ENCODE data around the gene SH3RF3.

The SH3RF3 gene

DNA sequence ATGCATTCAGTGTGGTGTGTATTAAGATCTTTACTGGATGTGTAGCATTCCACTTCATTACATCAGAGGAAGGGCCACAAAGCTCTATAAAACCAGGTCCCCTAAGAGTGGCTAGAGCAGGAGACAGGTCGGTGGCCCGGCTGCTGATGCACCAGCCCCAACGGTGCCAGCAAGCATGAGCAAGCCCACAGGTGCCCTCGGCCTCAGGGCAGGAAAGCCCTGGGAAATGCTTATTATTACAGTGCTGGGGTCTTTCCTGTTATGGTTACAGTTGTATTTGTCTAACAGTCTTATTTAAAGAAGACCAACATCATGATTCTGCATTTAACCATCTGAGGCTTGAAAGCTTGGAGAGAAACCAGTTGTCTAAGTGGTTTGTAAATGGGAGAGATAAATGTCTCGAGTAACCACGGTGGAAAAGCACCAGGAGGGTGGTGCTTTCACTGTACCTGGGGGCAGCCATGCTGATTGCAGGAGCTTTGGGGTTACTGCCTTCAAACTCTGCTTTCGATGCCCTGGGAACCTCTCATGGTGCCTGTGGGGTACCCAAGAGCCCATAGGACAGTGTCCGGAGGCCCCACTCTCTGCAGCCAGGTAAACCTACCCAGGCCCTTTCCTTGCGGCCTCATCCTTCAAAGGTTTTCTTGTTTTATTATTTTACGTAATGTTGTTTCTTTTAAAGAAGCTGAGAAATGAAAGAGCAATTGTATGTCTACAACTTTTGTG, 133.1 kb downstream of the SH3RF3 start:
- Histone ChIP-seq H3K36me3 (ENCODE audit: control insufficient read depth, insufficient read depth, low read length) (no peaks in the 10 kb centered on the region), H3K4me3 (replicated peaks; ENCODE audit: low read depth, low read length) (no peak overlapping the region), H3K27me3 (replicated peaks; ENCODE audit: control insufficient read depth, insufficient read depth, low read length) (no peaks in the 10 kb centered on the region; the same call in none of the 2 replicates)
- no peak for DNase-seq (ENCODE audit: extremely low read depth, insufficient read length)
- TF ChIP-seq, protein P1, sequence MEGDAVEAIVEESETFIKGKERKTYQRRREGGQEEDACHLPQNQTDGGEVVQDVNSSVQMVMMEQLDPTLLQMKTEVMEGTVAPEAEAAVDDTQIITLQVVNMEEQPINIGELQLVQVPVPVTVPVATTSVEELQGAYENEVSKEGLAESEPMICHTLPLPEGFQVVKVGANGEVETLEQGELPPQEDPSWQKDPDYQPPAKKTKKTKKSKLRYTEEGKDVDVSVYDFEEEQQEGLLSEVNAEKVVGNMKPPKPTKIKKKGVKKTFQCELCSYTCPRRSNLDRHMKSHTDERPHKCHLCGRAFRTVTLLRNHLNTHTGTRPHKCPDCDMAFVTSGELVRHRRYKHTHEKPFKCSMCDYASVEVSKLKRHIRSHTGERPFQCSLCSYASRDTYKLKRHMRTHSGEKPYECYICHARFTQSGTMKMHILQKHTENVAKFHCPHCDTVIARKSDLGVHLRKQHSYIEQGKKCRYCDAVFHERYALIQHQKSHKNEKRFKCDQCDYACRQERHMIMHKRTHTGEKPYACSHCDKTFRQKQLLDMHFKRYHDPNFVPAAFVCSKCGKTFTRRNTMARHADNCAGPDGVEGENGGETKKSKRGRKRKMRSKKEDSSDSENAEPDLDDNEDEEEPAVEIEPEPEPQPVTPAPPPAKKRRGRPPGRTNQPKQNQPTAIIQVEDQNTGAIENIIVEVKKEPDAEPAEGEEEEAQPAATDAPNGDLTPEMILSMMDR (IDR thresholded peaks at IDR 0.05; ENCODE audit: insufficient read depth, low read length, poor library complexity, severe bottlenecking) = no peak

DNA sequence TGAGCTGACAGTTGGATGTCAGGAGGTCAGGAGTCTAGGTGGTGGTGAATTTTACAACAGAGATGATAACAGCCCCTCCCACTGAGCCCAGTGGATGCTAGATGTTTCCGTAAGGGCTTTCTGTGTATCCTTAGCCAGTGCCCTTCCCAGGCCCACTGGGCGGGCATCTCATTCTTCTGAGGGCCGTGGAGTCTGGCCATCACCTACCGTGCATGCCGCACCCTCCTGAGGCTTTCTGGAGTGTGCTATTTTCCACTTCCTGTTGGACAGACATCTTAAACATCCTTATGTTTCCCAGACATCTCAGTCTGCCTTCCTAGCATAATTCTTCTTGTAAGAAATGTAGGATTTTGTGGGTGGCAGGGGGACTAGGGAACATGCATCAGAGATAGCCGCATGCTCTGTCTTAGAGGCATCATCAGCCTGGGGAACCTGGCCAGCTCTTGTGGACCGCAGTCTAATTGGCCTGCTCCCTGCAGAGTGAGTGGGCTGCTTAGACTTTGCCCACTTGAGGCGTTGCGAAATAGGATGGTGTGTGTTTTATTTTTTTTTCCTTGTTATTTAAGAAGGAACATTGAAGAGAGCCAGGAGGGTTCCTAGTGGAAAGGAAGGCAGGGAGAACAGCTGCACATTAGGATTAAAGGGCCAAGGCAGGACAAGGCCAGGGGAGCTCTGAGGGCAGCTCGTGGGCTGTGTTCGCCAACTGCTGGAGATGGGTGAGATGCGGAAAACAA, 135.8 kb downstream of the SH3RF3 start:
- DNase-seq (ENCODE audit: extremely low read depth, insufficient read length) = no peak
- TF ChIP-seq, protein P1 (IDR thresholded peaks at IDR 0.05; ENCODE audit: insufficient read depth, low read length, poor library complexity, severe bottlenecking) = no peak
- no peaks in the 10 kb centered on the region; the same call in 1 of the 2 replicates for H3K27me3 ChIP-seq (replicated peaks; ENCODE audit: control insufficient read depth, insufficient read depth, low read length)
- H3K36me3 ChIP-seq (ENCODE audit: control insufficient read depth, insufficient read depth, low read length) = no peaks in the 10 kb centered on the region
- H3K4me3 ChIP-seq (replicated peaks; ENCODE audit: low read depth, low read length) = no peak overlapping the region

DNA sequence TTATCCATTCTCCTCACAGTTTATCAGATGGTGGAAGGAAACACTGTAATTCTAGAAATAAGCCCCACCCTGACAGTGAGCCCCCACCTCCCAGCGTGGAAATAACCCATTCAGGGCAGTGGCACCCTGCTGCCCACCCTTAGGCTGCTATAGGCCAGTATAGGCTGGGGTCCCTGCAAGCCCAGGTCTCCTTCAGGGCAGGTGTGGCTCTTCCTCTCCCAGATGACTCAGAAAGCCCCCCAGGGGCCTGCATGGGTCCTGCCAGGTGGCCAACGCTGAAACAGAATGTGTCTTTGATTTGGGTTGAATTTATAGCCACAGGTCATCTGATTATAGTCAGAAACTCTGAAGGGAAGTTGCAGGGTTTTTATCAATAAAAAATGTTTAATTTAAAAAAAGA, 136.4 kb downstream of the SH3RF3 start:
- TF ChIP-seq, protein P1 (IDR thresholded peaks at IDR 0.05; ENCODE audit: insufficient read depth, low read length, poor library complexity, severe bottlenecking) = no peak
- no peak for DNase-seq (ENCODE audit: extremely low read depth, insufficient read length)

DNA sequence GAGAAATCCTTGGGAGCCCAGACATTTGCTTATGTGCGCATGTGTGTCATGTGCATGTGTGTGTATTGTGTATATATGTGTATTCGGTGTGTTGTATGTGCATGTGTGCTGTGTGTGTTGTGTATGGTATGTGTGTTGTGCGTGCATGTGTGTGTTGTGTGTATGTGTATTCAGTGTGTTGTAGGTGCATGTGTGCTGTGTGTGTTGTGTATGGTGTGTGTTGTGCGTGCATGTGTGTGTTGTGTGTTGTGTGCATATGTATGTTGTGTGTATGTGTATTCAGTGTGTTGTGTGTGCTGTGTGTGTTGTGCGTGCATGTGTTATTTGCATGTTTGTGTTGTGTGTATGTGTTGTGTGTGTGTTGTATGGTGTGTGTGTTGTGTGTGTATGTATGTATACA, 136.9 kb downstream of the SH3RF3 start:
- TF ChIP-seq, protein P1 (IDR thresholded peaks at IDR 0.05; ENCODE audit: insufficient read depth, low read length, poor library complexity, severe bottlenecking) = no peak

More for the DNA sequence above, 136.4 kb downstream of the SH3RF3 start:
- Histone ChIP-seq H3K4me3 (replicated peaks; ENCODE audit: low read depth, low read length) (no peak overlapping the region), H3K36me3 (ENCODE audit: control insufficient read depth, insufficient read depth, low read length) (no peaks in the 10 kb centered on the region), H3K27me3 (replicated peaks; ENCODE audit: control insufficient read depth, insufficient read depth, low read length) (no peaks in the 10 kb centered on the region; the same call in 1 of the 2 replicates)

DNA sequence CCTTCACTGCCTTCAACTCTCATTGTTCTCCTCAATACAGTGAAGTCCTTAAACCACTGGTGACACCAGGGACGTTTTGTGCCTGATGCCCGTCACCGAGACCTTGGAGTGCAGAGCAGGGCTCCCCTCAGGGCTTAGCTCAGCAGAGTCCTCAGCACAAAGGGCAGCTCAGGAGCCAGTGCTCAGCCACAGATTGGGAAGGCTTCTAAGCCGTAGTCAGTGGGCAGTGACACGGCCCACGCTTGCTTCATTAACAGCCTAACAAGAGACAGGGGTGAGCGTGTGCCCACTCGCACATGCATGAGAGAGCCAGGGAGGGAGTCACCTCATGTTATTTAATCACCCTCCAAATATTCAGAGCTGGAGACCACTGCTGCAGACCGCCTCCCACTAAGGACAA, 137.5 kb downstream of the SH3RF3 start:
- TF ChIP-seq, protein P1 (IDR thresholded peaks at IDR 0.05; ENCODE audit: insufficient read depth, low read length, poor library complexity, severe bottlenecking) = no peak
- no peak for DNase-seq (ENCODE audit: extremely low read depth, insufficient read length)

More for the DNA sequence above, 136.9 kb downstream of the SH3RF3 start:
- no peaks in the 10 kb centered on the region for H3K36me3 ChIP-seq (ENCODE audit: control insufficient read depth, insufficient read depth, low read length)
- H3K4me3 ChIP-seq (replicated peaks; ENCODE audit: low read depth, low read length) = no peak overlapping the region
- H3K27me3 ChIP-seq (replicated peaks; ENCODE audit: control insufficient read depth, insufficient read depth, low read length) = no peaks in the 10 kb centered on the region; the same call in 1 of the 2 replicates
- DNase-seq (ENCODE audit: extremely low read depth, insufficient read length) = no peak

More for the DNA sequence above, 137.5 kb downstream of the SH3RF3 start:
- Histone ChIP-seq H3K4me3 (replicated peaks; ENCODE audit: low read depth, low read length) (no peak overlapping the region), H3K27me3 (replicated peaks; ENCODE audit: control insufficient read depth, insufficient read depth, low read length) (no peaks in the 10 kb centered on the region; the same call in 1 of the 2 replicates), H3K36me3 (ENCODE audit: control insufficient read depth, insufficient read depth, low read length) (no peaks in the 10 kb centered on the region)
